DMS153 (cell line): ENCODE measurements around the gene ZNF511.
"Not testable (repeated sequence)": the region's sequence is repeated elsewhere in the genome, so short reads cannot be mapped to it uniquely, and the experiment has no call there.

Experiments used
- DNase-seq: peaks from one replicate; lab custom pipeline; 2025; lab: John Stamatoyannopoulos, UW

Gene ZNF511

GRCh38 chr10:133308421-133309099 lies at the start of gene ZNF511, which contains the start of gene TUBGCP2:
ZNF511 (plus strand) TSS chr10:133308914; CDS start chr10:133308944, 30 bp downstream.
TUBGCP2 (minus strand) TSS chr10:133308872; CDS start chr10:133302941, 5,931 bp downstream.
- peak; percentile 76 for DNase-seq

- DNase-seq: no peak
Measured at GRCh38 chr10:133259602-133259989, 49.1 kb upstream of the ZNF511 start.

GRCh38 chr10:133260895-133261725 lies 47.6 kb upstream of the ZNF511 start:
- DNase-seq: no peak

GRCh38 chr10:133261726-133262325 lies 46.9 kb upstream of the ZNF511 start:
- DNase-seq: peak; percentile 15

GRCh38 chr10:133262696-133263095 lies 46.0 kb upstream of the ZNF511 start:
- DNase-seq: peak; percentile 67

GRCh38 chr10:133263674-133264073 lies 45.0 kb upstream of the ZNF511 start:
- no peak for DNase-seq

- no peak for DNase-seq
Measured at GRCh38 chr10:133264461-133264860, 44.3 kb upstream of the ZNF511 start.

- DNase-seq: not testable (repeated sequence)
Measured at GRCh38 chr10:133265052-133265451, 43.7 kb upstream of the ZNF511 start.

- DNase-seq: no peak
Measured at GRCh38 chr10:133266056-133266795, 42.5 kb upstream of the ZNF511 start.

GRCh38 chr10:133267293-133267692 lies 41.4 kb upstream of the ZNF511 start:
- DNase-seq: no peak

- DNase-seq: no peak
Measured at GRCh38 chr10:133267829-133268228, 40.9 kb upstream of the ZNF511 start.

- DNase-seq: no peak
Measured at GRCh38 chr10:133268532-133268931, 40.2 kb upstream of the ZNF511 start.

GRCh38 chr10:133269367-133269766 lies 39.3 kb upstream of the ZNF511 start:
- no peak for DNase-seq

- DNase-seq: no peak
Measured at GRCh38 chr10:133270204-133270603, 38.5 kb upstream of the ZNF511 start.

- no peak for DNase-seq
Measured at GRCh38 chr10:133270773-133271297, 37.9 kb upstream of the ZNF511 start.

GRCh38 chr10:133271521-133272300 lies 37.0 kb upstream of the ZNF511 start:
- no peak for DNase-seq

GRCh38 chr10:133272301-133272963 lies 36.3 kb upstream of the ZNF511 start:
- DNase-seq: no peak

GRCh38 chr10:133272964-133273420 lies 35.7 kb upstream of the ZNF511 start:
- DNase-seq: no peak

- no peak for DNase-seq
Measured at GRCh38 chr10:133273534-133274143, 35.1 kb upstream of the ZNF511 start.
